Sigmoid colon (tissue), 3 donors: ENCODE results near the gene LTBP1.

Source experiments
- CTCF ChIP-seq, 4 experiments: fragments of 450-650 bp in 3 of 4; fragments of 200-600 bp in 1 of 4; IDR thresholded peaks; one replicate each; pipeline ENCODE4 v1.5.1; 2016 to 2019; ENCODE audit warnings: antibody characterized with exemption in 4 of 4, mild to moderate bottlenecking in 3 of 4, moderate library complexity in 2 of 4
- POLR2A ChIP-seq, 2 donors: fragments of 450-650 bp; IDR thresholded peaks; one replicate each; pipeline ENCODE4 v1.6.1; 2016; ENCODE audit warnings: antibody characterized with exemption in 2 of 2, mild to moderate bottlenecking in 2 of 2, moderate library complexity in 2 of 2

GRCh38 chr2:33077844-33078243 is 131.1 kb downstream of the LTBP1 start:
- TF ChIP-seq POLR2A (IDR thresholded peaks at IDR 0.05) (no peak), CTCF (IDR thresholded peaks at IDR 0.05) (no peak)
